Left renal cortex interstitium (tissue), 4 donors: ENCODE results near the gene SORBS1. TPM values are rescaled to one million over a fixed set of nuclear protein-coding genes. Genes with fewer than 3 reads are reported as not detected.
A peak's percentile ranks its signal among the peaks of the same experiment; 100 is the strongest.

ENCODE experiments used
- DNase-seq, 4 donors: peaks; one replicate each; pipeline ENCODE4 v3.0.0-alpha.2; 2013; ENCODE audit warnings: low read depth in 4 of 4, low spot score in 2 of 4, missing footprints in 1 of 4
- polyA plus RNA-seq, 4 donors: library from polyadenylated mRNA; unstranded; fragments of 120-200 nt; gene quantifications; one replicate each; pipeline ENCODE4 v1.2.1, GENCODE V29; 2013; ENCODE audit not compliant: insufficient read length in 4 of 4

SORBS1 gene
- polyA plus RNA-seq, 4 donors, result 26.1 to 37.8 (median 29.2) TPM

DNA sequence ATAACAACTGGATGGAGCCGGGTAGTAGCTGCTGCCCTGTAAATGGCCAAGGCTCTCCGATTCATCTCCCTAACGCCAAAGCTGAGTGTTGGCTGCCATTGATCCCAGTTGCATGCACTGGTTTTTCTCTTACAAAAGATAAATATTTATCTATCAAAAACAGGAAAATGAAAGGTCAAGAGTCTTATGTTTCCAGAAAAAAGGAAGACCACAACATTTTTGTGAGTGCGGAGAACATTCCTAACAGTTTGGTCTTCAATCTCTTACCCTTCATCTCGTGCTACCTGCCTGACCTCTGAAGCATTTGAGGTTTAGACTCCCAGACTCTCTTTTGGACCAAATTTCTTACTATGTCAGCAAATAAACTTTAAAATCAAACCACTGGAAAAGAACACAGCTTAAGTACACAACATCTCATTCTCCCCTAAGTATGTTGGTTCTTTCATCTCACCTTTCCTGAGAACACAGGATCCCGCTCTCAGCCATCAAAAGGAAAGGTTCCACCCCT is 61.6 kb downstream of the SORBS1 start:
- DNase-seq, result no peak

DNA sequence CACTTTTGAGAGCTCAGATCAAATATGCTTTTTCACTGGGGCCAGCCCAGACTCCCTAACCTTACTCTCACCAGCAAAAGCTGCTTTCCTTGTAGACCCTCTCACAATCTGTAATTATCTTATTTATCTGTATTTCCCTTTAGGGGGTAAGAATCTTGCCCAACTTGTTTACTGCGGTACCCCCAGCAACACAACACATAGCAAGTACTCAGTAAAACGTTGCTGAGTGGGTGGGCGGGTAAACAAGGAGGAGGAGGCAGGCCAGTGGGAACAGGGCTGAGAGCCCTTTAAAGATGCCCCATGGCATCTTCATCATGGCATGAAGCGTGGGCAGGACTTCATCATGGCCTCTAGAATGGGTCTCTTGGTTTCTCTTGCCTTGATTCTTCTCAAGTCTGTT is 64.2 kb downstream of the SORBS1 start:
- no peak for DNase-seq

DNA sequence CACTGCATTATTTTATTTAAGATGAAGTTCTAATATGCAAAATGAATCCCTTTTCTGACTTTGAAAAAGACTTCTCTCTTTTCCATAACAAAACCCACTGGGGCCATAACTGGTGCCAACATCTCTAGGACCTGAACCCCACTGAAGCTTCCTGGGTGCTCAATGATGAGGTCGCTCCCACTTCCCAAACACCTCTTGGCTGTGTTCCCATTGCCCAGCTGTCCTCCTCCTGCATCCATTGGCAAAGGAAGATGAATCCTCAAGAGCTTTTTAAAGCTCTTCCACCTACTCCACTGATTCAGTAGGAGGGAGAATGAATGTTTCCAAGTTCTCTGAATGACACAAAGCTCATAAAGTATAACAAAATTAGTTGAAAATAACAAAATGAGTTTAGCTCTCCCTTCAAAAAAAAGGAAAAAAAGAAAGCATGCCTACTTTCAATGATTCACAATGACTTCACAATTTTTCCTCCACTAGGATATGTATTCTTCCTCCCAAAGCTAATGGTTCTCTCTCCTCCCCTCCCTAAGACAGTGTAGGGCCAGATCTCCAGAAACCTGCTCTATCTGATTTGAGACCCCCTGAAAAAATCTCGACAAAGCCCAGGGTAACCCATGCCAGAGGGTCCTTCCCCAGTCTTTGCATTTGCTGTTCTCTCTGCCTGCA is 64.8 kb downstream of the SORBS1 start:
- no peak for DNase-seq

DNA sequence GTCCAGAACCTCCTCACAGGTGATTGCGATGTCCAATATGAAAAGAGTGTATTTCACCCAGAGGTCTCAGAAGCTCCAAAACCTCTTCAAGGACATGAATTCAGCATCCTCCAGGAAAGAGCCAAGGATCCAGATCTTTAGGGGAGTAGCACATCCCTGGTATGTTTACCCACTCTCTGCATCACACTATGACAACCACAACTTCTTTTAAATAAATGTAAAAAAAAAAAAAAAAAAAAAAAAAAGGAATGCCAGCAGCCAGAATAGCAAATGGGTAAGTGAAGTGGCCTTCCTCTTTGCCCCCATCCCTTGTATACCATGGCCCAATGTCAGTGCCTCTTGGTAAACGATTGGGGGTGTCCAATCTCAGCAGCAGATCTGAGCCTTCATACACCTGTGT is 67.3 kb downstream of the SORBS1 start:
- no peak for DNase-seq

DNA sequence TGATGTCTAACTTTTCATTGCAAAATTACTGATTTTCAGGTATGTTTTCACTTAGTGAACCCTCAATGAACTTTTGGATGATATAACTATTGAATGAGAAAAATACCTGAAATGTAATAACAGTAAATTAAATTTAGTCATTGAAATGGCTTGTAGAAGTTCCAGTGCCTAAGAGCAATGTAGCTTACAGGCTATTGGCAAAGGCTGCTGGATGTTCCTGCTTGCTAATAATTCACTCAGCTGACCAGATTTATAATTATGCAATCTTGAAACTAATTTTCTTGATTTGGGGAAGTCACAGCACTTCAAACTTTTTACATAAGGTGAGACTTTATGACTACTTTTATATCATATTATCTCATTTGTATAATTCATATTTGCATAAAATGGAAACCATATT is 73.2 kb downstream of the SORBS1 start:
- DNase-seq, result no peak

DNA sequence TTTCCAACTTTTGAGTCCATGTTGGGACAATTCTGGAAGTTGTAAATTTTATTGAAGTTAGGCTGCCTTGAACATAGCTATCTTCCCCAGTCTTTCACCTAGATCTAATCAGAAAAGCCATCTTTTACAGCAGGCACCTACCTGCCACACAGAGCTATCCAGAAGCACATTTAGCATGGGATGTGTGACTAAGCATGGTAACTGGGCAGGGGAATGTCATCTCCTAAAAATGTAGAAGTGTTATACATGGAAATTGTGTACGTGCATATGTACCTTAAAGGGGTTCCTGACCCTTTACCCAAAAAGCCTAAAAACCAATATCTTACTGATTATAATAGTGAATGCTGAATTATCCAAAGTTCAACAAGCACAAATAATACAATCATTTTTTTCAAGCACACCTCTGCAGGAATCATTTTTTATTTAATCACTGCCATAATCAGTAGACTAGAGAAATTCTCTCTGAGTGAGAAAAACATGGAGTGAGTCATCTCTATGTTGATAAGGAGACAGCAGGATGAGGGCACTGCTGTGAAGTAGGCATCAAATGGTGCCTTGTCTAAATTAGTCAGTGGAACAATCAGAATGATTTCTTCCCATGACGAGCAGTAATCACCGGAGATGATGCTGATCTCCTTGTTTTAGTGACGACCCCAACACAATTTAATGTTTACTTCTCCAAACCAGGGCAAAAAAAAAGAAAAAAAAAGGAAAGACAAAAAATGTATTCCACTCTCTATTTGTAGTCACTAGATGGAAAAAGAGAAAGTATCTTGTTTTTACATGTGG is 75.9 kb downstream of the SORBS1 start:
- DNase-seq, result no peak

DNA sequence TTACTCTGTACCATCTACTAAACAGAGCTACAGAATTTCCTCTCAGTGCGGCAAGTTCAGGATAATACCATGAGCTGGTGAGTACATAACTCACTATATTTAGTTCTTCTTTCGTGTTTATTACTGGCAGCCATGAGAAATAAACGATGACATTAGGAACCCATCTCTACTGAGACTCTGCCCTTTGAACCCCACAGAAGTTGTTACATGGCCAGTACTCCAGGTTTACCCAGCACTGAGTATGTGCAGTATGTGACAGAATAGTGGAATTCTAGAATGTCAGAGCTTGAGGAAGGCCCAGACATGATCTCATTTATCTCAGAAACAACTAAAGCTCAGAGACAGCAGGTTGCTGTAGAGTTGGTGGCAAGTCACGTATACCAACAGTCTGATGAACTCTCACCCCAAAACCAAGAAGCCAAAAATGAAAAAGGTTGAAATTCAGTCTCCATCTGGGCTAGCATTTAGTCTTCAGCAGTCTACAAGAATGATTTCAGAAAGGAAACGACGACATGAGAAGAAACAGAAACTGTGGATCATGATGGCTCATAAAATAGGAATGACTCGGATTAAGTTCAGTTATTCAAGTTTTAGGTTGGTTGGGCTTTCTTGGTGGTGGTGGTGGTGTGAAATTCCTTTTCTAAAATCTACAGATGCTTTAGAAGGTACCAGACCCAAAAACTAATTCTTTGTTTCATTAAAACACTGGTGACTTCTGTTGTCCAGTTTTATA is 78.5 kb downstream of the SORBS1 start:
- no peak for DNase-seq

DNA sequence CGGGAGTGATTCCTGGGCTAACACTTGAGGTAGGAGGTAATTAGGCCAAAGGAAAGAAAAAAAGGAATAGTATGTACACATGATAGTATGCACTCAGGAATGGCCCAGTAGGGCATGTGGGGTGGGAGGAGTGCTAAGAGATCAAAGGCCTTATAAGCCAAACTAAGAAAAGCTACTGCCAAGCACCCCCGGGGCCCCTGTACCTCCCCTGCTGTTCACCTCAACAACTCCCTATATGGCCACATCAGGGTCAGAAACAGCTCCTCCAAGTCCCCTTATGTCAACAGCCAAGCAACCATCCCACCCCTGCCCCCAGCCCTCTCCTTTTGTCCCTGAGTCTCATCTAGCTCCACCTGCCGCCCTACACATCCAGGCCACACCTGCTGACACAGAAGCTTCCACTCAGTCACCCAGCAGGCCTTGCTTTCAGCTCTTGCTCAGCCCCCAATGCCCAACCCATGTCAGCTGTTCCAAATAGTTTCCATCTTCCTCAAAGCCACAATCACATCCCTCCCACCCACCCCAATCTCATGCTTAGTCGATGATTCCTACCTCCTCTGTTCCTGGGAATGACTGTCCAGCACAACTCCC is 80.2 kb downstream of the SORBS1 start:
- DNase-seq, result no peak

DNA sequence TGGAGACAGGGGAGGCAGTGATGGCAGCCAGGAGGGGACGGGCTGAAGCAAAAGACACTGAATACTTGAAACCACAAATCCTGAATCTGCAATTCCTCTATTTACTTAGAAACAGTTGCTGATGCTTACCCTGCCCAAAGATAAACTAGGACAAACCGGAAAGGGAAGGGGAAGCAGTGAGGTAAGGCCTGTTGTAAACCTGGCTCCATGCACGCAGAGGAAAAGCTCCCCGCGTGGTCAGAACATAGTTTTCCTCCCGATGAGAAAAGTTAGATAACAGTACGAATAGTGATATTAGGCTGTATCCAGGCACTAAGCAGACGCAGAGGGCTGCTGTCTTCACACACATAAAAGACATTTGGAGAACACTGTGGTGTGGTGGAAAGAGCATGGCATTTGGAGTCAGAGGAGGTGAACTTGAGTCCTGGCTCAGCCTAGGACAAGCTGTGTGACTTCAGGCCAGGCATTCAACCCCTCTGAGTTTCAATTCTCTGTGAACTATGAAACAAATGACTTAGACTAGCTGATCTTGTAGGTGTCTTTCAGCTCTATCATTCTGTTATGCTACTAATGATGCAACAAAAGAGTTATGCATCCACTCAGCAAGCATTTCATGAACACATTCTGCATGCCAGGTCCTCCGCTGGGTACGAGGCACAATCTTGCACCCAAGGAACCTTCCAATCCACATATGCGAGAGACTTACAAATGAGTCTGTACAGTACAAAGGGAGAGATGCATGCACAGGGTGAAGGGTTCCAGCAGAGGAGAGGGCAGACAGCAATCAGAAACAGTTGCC is 80.9 kb downstream of the SORBS1 start:
- DNase-seq, result no peak

DNA sequence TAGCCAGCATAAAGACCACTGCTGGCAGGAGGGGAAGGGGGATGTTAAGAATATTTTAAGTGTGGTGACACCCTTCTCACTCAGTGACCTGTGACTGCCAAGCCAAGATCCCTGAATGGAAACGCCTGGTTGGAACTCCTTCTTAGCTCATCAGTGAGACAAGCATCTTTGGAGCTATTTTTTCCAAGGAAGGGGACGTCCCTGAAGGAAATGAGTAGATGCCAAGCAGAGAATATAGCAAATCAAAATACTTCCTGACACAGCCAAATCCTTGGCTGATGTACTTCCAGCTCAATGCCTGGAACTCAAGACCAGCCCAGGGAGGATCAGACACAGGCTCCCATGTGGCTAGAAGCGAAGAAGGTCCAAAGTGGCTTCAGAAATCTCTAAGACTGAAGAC is 82.2 kb downstream of the SORBS1 start:
- DNase-seq, result no peak

DNA sequence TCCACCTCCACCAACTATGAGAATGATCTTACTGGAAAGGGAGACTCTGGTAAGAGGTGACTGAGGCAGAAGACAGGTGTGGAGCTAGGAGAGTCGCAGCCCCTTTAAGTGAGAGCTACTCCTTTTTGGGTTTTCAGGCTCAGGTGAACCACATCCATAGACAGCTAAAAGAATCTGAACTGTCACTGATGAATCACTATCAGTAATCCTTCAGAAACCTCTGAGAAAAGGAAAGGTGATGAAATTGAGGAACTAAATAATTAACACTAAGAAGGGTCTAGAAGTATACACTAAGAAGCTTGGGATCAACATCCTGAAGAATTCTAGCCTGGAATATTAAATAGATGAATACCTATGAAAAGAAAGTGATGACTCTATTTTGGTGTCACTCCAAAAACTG is 83.0 kb downstream of the SORBS1 start:
- DNase-seq, result no peak

DNA sequence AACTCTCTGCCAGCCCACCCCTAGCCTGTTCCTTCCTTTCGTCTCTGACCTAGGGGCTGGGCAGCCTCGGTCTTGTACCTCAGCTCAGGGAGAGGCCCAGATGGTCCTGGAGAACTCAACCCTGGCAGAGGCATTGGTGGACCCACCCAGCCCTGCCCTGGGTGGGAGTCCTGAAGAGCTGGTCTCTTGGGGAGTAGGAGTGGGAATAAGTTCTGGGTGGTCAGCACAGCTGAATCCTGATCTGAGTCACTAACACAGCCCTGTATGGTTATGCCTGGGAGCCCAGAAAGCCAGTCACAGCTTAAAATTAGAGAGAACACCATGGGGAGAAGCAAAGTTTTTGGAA is 84.0 kb downstream of the SORBS1 start:
- no peak for DNase-seq

DNA sequence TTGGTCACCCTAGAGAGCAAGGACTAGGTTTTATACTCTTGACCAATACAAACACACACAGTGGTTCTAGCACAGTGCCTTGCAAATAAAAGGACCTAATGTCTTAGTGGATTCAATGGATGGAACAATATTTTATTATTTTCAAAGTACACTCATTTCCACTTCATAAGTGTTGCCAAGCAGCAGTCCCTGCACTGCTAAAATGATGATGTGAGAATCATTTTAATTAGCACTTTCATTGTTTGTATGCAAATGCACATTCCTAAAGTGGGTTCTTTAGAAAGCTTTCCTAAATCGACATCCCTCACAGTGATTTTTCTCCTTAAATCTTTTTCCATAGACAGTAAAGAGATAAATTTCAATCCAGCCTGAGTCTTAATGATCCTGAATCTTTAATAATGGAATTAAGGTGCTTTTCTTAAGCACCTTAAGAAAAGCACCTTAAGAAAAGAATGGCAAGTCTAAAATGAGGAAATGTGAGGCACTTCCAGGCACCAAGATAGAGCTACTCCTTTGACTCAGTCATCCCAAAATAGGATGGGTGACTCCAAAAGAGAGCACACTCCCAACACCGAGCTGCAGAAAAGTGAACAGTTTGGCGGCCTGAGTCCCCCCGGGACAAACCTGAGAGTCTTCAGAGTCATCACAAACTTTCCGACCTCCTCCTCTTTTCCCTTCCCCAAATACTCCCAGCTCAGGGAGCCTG is 84.5 kb downstream of the SORBS1 start:
- no peak for DNase-seq

DNA sequence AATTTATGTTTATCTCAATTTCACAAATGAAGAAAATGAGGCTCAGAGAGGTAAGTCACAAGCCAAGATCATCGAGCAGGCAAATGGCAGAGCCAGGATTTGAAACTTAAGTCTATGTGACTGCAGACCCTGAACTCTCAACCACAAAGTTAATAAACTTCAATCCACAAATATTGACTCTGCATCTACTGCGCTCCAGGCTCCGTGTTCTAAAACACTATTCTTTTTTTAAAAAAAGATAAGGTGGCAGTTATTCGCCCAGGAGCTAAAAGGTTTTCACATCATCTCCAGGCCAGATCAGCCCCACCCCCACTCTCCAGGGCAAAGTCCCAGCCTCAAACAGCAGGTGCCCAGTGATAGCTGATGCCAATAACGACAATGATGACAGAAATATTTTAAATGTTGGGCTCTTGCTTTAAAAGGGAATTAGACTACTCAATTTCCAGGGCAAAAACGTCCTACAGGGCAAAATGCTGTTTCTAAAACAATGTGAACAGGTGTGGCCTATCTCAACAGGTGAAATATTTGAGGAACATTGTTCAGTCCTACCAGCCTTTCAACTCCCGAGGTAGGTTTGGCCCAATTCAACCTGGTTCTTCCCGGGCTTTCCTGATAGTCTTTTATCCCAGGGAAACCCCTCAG is 85.2 kb downstream of the SORBS1 start:
- no peak for DNase-seq

DNA sequence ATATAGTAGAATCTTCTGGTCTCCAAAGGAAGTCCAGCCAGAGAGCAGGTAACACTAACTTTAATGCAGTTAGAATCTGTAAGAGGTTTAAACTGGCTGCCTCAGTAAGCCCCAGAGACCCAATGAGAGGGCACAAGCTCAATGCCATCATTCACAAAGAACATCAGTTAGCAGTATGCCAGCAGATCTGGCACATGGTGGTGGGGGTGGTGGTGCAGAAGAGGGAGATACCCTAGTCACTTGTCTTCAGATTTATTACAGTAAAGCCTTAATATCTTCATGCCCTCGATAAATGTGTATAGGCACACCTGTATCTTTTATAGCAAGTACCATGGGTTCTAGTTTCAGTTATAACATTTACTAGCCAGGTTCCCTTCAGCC is 86.2 kb downstream of the SORBS1 start:
- no peak for DNase-seq

DNA sequence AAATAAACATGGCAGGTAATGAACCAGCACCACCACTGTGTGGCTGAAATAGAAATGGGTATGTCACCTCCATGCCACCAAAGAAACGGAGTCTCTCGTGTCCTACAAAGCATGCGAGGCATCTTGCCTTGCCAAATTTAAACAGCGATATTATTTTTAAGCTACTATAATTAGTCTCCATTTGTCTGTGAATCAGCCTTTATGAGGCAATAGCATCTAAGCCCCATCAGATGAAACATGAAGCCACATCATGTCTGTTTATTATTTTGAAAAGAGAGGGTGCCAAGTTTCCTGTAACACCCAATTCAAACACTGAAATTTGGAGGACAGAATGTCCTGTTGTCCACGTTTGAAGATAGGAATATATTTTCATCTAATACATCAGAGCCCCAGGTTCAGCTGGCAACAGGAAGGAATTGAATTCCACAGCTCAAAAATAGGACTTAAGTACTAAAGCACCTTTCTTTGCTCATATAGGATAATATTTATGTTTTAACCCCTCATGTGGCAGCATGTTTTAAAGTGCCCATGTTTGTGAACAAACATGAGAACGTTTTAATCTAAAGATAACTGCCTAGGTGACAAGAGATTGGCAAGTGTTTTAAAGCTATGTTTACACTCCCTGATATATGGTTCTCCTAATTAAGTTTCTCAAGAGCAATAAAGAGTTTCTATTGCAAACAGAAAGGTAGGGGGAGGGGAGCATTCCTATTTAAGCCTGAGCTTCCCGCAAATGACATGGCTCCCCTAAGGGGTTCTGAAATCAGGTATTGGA is 86.8 kb downstream of the SORBS1 start:
- peak in 1 of 4 donors; percentile 39 for DNase-seq

DNA sequence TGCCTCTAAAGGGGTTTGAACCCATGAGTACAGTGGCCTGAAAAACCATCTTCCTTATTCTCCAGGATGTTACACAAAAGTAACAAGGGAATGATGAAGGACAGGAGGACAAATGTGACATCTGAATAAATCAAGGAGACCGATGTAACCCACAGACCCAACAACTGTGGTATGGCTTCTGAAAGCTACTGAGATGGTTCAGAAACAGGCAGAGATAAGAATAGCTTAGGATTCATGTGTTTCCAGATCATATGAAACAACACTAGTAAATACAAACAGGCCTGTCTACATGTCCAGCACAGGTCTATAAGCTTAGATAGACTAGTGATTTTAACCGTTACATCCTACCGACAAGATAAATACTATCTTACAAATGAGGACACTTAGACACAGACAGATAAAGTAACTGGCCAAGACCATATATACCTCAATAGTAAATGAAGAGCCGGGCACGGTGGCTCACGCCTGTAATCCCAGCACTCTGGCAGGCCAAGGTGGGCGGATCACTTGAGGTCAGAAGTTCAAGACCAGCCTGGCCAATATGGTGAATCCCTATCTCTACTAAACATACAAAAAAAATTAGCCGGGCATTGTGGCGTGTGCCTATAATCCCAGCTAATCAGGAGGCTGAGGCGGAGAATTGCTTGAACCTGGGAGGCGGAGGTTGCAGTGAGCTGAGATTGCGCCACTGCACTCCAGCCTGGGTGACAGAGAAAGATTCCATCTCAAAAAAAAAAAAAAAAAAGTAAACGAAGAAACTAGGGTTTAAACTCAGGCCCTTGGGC is 88.7 kb downstream of the SORBS1 start:
- no peak for DNase-seq

DNA sequence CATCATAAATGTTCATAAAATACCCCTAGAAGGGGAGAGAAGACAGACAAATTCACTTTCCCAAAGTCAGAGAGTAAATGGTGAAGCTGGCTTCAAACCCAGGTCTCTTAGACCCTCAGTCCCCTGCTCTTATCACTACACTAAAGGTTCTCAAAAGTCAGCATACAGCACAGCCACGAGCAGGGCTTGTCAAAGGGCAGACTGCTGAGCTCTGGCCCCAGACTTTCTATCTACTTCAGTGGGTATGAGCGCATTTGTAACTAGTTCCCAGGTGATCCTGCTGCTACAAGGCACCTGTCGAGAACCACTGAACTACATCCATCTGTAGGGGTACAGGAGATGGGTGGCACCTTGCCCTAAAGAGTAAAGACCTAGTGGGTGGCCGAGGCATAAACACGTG is 91.5 kb downstream of the SORBS1 start:
- no peak for DNase-seq
